Activated T-helper 17 cell treated with anti-CD3 and anti-CD28 coated beads, Interleukin-2, amount 50 U/mL, for 72 hours (primary cell): ENCODE measurements around the gene TDRD12. TPM values are rescaled to one million over a fixed set of nuclear protein-coding genes. Genes with fewer than 3 reads are reported as not detected.
A peak's percentile ranks its signal among the peaks of the same experiment; 100 is the strongest.

ENCODE experiments used
- ATAC-seq: fragments of 150-1000 bp; cut with Tn5 transposase; replicated peaks from 2 replicates; pipeline ENCODE4 v1.10.0; 2021; ENCODE audit warnings: mild to moderate bottlenecking, moderate library complexity
- H3K27ac Mint-ChIP-seq: one replicate; pipeline ENCODE4 v1.8.0; 2022; ENCODE audit warnings: mixed read lengths
- H3K27me3 Mint-ChIP-seq: one replicate; pipeline ENCODE4 v1.8.0; 2022; ENCODE audit warnings: mixed read lengths
- H3K36me3 Mint-ChIP-seq: one replicate; pipeline ENCODE4 v1.8.0; 2022; ENCODE audit warnings: low read depth, mild to moderate bottlenecking, mixed read lengths
- H3K4me1 Mint-ChIP-seq: one replicate; pipeline ENCODE4 v1.8.0; 2022; ENCODE audit warnings: mixed read lengths
- H3K4me3 Mint-ChIP-seq: one replicate; pipeline ENCODE4 v1.8.0; 2022; ENCODE audit warnings: mild to moderate bottlenecking, mixed read lengths
- H3K9me3 Mint-ChIP-seq: one replicate; pipeline ENCODE4 v1.8.0; 2022; ENCODE audit warnings: mixed read lengths
- total RNA-seq, 2 donors: library from RNA; stranded (reverse); gene quantifications; one replicate each; pipeline ENCODE4 v1.2.3, GENCODE V29; 2022

The TDRD12 gene, protein sequence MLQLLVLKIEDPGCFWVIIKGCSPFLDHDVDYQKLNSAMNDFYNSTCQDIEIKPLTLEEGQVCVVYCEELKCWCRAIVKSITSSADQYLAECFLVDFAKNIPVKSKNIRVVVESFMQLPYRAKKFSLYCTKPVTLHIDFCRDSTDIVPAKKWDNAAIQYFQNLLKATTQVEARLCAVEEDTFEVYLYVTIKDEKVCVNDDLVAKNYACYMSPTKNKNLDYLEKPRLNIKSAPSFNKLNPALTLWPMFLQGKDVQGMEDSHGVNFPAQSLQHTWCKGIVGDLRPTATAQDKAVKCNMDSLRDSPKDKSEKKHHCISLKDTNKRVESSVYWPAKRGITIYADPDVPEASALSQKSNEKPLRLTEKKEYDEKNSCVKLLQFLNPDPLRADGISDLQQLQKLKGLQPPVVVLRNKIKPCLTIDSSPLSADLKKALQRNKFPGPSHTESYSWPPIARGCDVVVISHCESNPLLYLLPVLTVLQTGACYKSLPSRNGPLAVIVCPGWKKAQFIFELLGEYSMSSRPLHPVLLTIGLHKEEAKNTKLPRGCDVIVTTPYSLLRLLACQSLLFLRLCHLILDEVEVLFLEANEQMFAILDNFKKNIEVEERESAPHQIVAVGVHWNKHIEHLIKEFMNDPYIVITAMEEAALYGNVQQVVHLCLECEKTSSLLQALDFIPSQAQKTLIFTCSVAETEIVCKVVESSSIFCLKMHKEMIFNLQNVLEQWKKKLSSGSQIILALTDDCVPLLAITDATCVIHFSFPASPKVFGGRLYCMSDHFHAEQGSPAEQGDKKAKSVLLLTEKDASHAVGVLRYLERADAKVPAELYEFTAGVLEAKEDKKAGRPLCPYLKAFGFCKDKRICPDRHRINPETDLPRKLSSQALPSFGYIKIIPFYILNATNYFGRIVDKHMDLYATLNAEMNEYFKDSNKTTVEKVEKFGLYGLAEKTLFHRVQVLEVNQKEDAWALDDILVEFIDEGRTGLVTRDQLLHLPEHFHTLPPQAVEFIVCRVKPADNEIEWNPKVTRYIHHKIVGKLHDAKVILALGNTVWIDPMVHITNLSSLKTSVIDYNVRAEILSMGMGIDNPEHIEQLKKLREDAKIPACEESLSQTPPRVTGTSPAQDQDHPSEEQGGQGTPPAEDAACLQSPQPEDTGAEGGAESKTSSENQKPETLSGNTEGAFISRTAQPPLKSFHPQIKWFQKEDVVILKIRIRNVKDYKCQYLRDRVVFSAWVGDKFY (N-terminal part only)
- 1 to 10 TPM in 1 of 2 donors, under 1 TPM in 1; 0.11 to 4.4 TPM for total RNA-seq

DNA sequence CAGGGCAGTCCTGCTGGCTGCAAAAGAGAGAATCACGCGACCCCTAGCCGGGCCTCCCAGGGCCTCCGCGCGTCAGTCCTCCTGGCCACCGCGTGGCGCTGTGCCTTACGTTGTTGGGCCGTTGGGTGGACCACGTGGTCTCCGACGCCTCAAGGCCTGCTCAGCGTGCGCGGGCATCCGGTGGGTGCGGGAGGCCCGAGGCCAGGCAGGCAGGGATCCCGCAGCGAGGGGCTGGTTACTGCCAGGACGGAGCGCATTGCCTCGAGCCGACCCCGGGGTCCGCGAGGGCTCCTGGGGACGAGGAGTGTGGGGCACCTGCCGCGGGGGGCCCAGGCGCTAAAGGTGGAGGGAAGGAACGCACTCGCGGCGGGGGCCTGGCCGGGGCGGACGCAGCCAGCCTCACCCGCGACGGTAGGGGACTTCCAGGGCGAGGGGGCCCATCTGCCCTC lies at the start of gene TDRD12:
TSS of gene TDRD12 (plus strand) at position 157 of the 449 bp plus-strand sequence. CDS start 306 bp downstream, outside the sequence.
- H3K4me3 Mint-ChIP-seq = no peak within 1 kb of the TSS

DNA sequence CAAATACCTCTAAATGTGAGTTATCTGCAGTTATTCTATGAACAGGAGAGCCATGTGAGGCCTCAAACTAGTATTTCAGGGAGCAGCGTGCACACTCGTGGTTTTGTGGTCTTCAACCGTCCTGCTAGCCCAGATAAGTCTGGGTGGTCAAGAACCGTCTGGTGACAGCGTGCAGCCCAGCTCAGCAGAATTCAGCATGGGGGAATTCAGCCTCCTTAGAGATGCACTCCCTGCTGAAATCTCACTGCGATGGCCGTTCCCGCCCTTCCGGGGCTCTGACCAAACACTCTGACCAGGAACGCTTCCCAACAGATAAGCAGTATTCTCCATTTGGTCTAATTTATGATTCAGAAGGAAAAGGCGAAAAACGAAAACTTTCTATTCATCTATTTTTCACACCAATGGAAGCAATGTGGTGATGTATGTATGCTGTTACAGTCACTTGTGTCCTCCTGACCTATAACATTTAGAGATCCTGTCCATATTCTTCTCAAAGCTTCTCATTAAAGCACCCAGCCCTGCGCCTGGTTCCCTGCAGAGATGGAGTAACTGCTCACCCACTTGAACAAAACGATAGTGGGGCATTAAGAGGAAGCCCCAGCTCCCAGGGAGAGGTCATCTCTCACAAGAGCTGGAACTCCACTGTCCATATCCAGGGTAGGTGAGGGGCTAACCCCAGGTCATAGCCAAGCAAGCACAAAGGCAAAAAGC lies 47.5 kb upstream of the TDRD12 start:
- Mint-ChIP-seq H3K27me3 (no peaks in the 10 kb centered on the region), H3K27ac (no peak overlapping the region), H3K9me3 (no peaks in the 10 kb centered on the region), H3K4me3 (peak overlapping the region; percentile 92), H3K4me1 (peaks cover 32% of the 10 kb centered on the region), H3K36me3 (peaks cover 30% of the 10 kb centered on the region)
- no peak for ATAC-seq

More for the DNA sequence above, at the start of gene TDRD12:
- Mint-ChIP-seq H3K9me3 (no peaks in the 10 kb centered on the region), H3K27me3 (no peaks in the 10 kb centered on the region), H3K27ac (no peak within 1 kb of the TSS), H3K4me1 (no peaks in the 10 kb centered on the region), H3K36me3 (peaks cover 15% of the 10 kb centered on the region)
- ATAC-seq = no peak

DNA sequence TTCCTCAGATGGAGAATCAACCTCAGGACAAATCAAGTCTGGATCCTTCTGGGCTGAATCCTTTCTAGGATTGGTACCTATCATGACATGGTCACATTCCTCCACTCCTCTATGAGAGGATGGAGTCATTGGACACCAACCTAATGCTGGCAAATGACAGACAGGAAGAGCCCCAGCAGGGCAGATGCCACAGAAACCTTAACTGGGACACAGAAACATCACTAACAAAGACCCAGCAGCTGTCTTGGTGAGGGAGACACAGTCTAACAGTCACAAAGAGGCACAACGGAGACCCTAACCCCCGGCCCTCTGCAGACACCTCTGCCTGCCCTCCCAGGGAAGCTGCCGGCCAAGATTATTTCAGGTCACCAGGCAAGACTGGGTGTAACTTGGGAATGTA lies 46.7 kb upstream of the TDRD12 start:
- no peak for ATAC-seq
- peaks cover 32% of the 10 kb centered on the region for H3K4me1 Mint-ChIP-seq
- H3K4me3 Mint-ChIP-seq = peak overlapping the region; percentile 92
- H3K27ac Mint-ChIP-seq = no peak overlapping the region
- H3K9me3 Mint-ChIP-seq = no peaks in the 10 kb centered on the region
- H3K36me3 Mint-ChIP-seq = peaks cover 23% of the 10 kb centered on the region
- peaks cover 5% of the 10 kb centered on the region for H3K27me3 Mint-ChIP-seq

DNA sequence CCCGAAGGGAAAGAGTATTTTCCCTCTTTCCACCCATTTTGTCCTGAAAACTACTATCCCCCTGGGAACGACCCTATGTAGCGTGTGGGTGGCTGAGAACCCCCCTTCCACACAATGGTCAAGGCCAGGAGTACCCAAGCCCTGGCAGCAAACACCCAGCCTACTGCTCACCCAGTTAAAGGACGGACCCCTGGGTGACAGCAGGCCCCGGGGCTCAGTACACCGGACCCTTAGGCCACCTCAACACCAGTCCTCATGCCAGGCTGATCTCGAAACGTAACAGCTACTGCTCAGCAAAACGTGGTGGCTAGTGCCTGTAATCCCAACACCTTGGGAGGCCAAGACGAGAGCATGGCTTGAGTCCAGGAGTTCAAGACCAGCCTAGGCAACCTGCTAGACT lies 46.0 kb upstream of the TDRD12 start:
- Mint-ChIP-seq H3K27me3 (peaks cover 5% of the 10 kb centered on the region), H3K4me3 (peak overlapping the region; percentile 92), H3K9me3 (no peaks in the 10 kb centered on the region), H3K36me3 (peaks cover 18% of the 10 kb centered on the region), H3K4me1 (peaks cover 31% of the 10 kb centered on the region), H3K27ac (peak overlapping the region; percentile 79)
- no peak for ATAC-seq

DNA sequence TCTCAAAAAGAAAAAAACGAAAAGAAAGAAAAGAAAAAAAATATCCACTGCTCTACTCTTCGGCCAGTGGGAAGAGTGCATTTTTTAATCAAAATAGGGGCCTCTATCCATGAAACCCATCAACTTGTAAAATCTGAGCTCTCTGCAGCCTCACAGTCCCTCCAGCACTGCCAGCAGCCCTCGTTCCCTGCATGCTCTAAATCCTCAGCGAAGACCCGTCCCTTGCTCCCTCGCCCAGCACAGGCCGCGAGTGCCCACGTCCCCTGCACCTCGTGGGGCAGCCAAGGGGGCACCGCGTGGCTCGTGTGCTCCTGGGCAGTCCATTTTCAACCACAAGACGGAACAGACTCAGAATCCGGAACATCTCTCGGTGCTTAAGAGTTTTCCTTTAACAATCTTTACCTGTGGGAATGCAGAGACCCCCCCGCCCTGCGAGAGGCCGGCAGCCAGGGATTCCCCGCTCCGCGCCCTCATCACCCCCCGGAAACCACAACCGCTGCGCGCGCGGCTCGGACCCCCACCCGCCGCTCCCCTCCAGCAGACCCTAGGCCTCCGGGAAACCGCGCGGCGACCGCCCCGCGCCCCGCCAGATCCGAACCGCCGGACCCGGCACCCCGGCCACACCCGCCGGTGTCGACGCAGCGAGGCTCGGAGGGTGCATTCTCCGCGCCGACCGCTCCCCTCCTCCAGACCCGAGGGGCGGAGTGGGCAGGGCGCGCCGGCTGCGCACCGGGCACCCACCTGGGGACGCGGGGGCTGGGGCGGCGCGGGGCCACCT lies 45.2 kb upstream of the TDRD12 start:
- Mint-ChIP-seq H3K4me3 (peak overlapping the region; percentile 92), H3K36me3 (peaks cover 16% of the 10 kb centered on the region), H3K9me3 (no peaks in the 10 kb centered on the region), H3K27ac (peak overlapping the region; percentile 79), H3K4me1 (peaks cover 26% of the 10 kb centered on the region), H3K27me3 (peaks cover 5% of the 10 kb centered on the region)
- no peak for ATAC-seq

DNA sequence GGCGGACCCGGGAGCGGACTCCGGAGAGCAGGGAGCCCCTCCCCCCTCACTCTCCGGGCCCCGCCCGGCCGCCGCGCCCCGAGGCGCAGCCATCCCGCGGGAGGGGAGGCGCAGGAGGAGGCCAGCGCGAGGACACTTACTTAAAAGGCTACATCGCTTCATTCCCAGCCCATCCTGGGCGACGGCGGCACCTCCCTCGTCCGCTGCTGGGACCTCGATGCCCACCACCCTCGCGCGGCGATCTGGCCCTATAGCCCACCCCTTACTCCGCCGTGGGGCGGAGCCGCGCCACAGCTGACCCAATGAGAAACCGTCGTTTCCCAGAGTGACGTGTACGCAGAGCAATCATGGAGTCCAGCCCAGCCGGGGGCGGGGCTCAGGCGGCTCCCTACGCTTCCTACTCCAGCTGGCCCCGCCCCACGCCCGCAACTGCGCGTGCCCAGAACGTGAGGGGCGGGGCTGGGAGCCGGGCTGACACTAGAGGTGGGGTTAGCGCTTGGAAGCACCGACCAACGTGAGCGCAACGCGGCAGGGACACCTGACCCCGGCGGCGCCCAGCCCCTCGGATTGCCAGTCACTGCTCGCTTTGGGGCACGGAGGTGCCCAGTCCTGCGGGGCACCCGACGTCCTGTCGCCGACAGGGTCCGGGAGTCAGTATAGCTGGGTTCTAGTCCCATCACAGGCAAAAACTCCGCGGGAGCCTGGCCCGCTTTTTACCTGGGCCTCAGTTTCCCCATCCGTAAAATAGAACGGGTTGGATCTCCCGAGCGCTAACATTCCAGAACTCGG lies 44.4 kb upstream of the TDRD12 start, which contains the start of gene ANKRD27:
TSS of gene ANKRD27 (minus strand) at position 250 of the 789 bp plus-strand sequence. CDS start 16,165 bp downstream, outside the sequence.
- H3K27ac Mint-ChIP-seq = peak within 1 kb of the TSS; percentile 79
- peak; percentile 96 for ATAC-seq
- H3K9me3 Mint-ChIP-seq = no peaks in the 10 kb centered on the region

DNA sequence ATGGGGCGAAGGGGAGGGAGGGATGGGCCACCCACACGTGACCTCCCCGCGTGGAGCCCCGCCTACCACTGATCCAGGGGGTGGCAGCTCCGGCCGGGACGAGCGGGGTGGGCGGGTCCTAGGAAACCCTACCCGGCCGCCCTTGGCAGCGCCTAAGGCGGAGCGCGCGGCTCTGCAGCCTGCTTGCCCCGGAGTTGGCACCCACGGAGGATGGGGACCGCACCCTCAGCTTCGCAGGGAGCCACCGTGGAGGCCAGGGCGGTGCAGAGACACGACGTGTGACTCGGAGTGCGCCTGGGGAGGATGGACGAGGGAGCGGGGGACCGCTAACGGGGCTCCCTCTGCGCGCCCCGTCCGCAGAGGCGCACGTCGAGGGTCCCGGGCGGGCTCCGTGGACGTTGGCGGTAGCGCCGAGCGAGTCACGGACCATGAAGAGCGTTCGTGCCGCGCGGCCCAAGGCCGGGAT lies 43.8 kb upstream of the TDRD12 start, which contains the start of gene RGS9BP:
TSS of gene RGS9BP (plus strand) at position 129 of the 466 bp plus-strand sequence. CDS start 416 bp downstream, outside the sequence.
- Mint-ChIP-seq H3K27me3 (peaks cover 5% of the 10 kb centered on the region), H3K4me1 (peaks cover 17% of the 10 kb centered on the region), H3K36me3 (peaks cover 6% of the 10 kb centered on the region), H3K9me3 (no peaks in the 10 kb centered on the region), H3K4me3 (peak within 1 kb of the TSS; percentile 80), H3K27ac (peak within 1 kb of the TSS; percentile 78)
- peak; percentile 63 for ATAC-seq

More for the DNA sequence above, 44.4 kb upstream of the TDRD12 start, which contains the start of gene ANKRD27:
- Mint-ChIP-seq H3K36me3 (peaks cover 8% of the 10 kb centered on the region), H3K27me3 (peaks cover 5% of the 10 kb centered on the region), H3K4me1 (peaks cover 18% of the 10 kb centered on the region), H3K4me3 (peak within 1 kb of the TSS; percentile 92)

DNA sequence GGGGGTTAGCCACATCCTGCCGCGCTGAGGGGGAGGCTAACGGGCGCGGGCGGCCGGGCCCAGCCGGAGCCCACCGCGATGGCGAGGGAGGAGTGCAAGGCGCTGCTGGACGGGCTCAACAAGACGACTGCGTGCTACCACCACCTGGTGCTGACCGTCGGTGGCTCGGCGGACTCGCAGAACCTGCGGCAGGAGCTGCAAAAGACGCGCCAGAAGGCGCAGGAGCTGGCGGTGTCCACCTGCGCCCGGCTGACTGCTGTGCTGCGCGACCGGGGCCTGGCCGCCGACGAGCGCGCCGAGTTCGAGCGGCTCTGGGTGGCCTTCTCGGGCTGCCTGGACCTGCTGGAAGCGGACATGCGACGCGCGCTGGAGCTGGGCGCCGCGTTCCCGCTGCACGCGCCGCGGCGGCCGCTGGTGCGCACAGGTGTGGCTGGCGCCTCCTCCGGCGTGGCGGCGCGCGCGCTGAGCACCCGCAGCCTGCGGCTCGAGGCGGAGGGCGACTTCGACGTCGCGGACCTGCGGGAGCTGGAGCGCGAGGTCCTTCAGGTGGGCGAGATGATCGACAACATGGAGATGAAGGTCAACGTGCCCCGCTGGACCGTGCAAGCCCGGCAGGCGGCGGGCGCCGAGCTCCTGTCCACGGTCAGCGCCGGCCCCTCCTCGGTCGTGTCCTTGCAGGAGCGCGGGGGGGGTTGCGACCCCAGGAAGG lies 43.2 kb upstream of the TDRD12 start:
- Mint-ChIP-seq H3K36me3 (peaks cover 6% of the 10 kb centered on the region), H3K4me1 (peaks cover 17% of the 10 kb centered on the region), H3K4me3 (peak overlapping the region; percentile 80), H3K27me3 (peaks cover 5% of the 10 kb centered on the region), H3K9me3 (no peaks in the 10 kb centered on the region), H3K27ac (no peak overlapping the region)
- ATAC-seq = no peak

DNA sequence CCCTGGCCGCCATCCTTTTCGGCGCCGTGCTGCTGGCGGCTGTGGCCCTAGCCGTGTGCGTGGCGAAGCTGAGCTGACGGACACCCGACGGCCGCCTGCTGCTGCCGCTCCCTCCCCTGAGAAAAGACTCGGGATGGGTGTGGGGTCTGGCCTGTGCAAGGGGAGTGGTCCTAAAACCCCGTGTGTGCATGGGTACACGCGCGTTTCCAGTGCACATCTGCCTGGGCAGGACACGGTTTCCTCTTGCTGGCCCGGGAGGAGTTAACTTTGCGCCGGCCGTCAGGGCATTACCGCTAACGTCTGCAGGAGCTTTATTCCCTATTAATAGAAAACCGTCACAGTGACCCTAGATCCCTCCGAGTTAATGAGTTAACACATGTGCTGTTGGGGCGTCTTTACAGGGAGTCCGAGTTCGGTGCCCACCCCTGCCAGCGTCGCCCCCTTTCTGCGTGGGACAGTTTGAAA lies 42.6 kb upstream of the TDRD12 start:
- Mint-ChIP-seq H3K4me1 (peaks cover 17% of the 10 kb centered on the region), H3K9me3 (no peaks in the 10 kb centered on the region), H3K36me3 (peaks cover 6% of the 10 kb centered on the region), H3K27ac (no peak overlapping the region), H3K4me3 (peak overlapping the region; percentile 32), H3K27me3 (peaks cover 5% of the 10 kb centered on the region)
- no peak for ATAC-seq

DNA sequence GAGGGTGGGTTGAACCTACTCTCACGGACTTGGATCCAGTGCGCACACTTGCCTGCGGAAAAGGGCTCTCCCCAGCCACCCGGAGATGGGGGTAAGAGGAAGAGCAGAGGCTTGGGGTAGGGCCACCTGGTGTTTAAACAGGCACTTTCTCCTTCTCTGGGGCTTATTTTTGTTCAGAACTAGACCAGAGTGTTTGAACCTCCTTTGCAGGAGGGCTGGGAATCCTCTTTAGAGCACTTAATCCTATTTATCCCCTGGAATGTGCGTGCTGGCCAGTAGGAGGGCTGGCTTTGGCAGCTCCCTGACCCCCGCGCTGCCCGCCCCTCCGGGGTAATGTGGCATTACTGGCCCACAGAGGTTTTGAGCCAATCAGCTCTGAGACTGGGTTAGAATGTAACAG lies 41.9 kb upstream of the TDRD12 start:
- H3K4me3 Mint-ChIP-seq = peak overlapping the region; percentile 32
- H3K4me1 Mint-ChIP-seq = peaks cover 12% of the 10 kb centered on the region
- no peak for ATAC-seq
- peaks cover 5% of the 10 kb centered on the region for H3K27me3 Mint-ChIP-seq
- no peaks in the 10 kb centered on the region for H3K9me3 Mint-ChIP-seq
- H3K27ac Mint-ChIP-seq = no peak overlapping the region
- H3K36me3 Mint-ChIP-seq = peaks cover 6% of the 10 kb centered on the region

DNA sequence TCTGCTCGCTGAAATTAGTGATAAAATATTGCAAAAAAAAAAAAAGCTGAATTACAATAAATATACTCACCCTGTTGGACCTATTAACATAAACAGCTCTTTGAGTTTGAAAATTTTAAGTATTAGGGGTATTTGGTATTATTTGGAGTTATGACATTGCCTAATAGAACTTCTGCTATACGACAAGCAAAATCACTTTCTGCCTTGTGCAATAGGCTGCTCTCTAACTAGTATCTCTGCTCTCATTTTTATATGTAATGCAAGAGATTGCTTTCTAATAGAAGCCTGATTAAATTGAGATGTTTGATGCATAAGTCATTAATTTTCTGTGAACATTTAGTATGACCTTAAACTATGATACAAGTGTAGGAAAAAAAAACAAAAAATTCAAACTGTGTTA lies 38.6 kb upstream of the TDRD12 start:
- Mint-ChIP-seq H3K4me1 (no peaks in the 10 kb centered on the region), H3K27me3 (peaks cover 5% of the 10 kb centered on the region), H3K36me3 (no peaks in the 10 kb centered on the region), H3K9me3 (no peaks in the 10 kb centered on the region), H3K4me3 (no peak overlapping the region), H3K27ac (no peak overlapping the region)
- ATAC-seq = no peak
